Measurements from ENCODE around the gene CRHR2. TPM values are rescaled to one million over a fixed set of nuclear protein-coding genes. Genes with fewer than 3 reads are reported as not detected.

The CRHR2 gene
- total RNA-seq = not detected in 2 replicates

GRCh38 chr7:30682212-30683083, at the start of gene CRHR2:
Gene CRHR2 (minus strand): TSS chr7:30682456. CDS start chr7:30682280, 176 bp downstream.

Other genes starting within 250 kb of the CRHR2 start
- 6.9 and 9.9 TPM in 2 replicates for gene NOD1, start 203.7 kb downstream of the CRHR2 start, total RNA-seq
- 13.9 and 19.8 TPM in 2 replicates for gene GGCT, start 177.6 kb downstream of the CRHR2 start, total RNA-seq
- gene GARS1, start 87.6 kb downstream of the CRHR2 start, total RNA-seq = 244 and 257 TPM in 2 replicates
- gene INMT, start 69.7 kb upstream of the CRHR2 start, total RNA-seq = 20.1 and 20.8 TPM in 2 replicates
- 8.6 and 9.8 TPM in 2 replicates for gene MINDY4, start 89.0 kb upstream of the CRHR2 start, total RNA-seq
- 0.29 and 1.5 TPM in 2 replicates for gene AQP1, start 229.4 kb upstream of the CRHR2 start, total RNA-seq